ENCODE results near the gene LAMTOR1. TPM values are rescaled to one million over a fixed set of nuclear protein-coding genes. Genes with fewer than 3 reads are reported as not detected.

Gene LAMTOR1
- total and polyA plus RNA-seq, 2 of the 8 experiments (the other 6 are each of a cell fraction or from before 2014, with no cell fraction given): 82.1 to 160 TPM

- TF ChIP-seq E2F6 (IDR thresholded peaks at IDR 0.05) (peak; percentile 86), SIN3A (conservative IDR thresholded peaks at IDR 0.05 in 1 of 2, IDR thresholded peaks at IDR 0.05 in 1 of 2; ENCODE audit: low read depth in 1 of 2, low read length in 2 of 2) (peak in 1 of 2 experiments; percentile 70; a peak in 2 of 4 replicates), FOSL1 (IDR thresholded peaks at IDR 0.05; ENCODE audit: insufficient read depth, low read depth, low read length) (no peak), TBP (IDR thresholded peaks at IDR 0.05; ENCODE audit: low read depth, low read length) (peak; percentile 66), CTCF (IDR thresholded peaks at IDR 0.05; ENCODE audit: control extremely low read depth in 1 of 3, insufficient read depth in 1 of 3, low read depth in 1 of 3, low read length in 3 of 3) (peak; percentile 16 to 60 (median 36); a peak in 3 of 4 replicates), POLR2AphosphoS5 (IDR thresholded peaks at IDR 0.05; ENCODE audit: low read depth, low read length) (peak; percentile 63), GABPA (IDR thresholded peaks at IDR 0.05; ENCODE audit: borderline replicate concordance, insufficient read depth, low read length) (no peak), CTBP2 (IDR thresholded peaks at IDR 0.05; ENCODE audit: borderline replicate concordance, insufficient read depth, insufficient read length, low read length) (no peak), GTF2F1 (IDR thresholded peaks at IDR 0.05; ENCODE audit: borderline replicate concordance, low read depth, low read length) (peak; percentile 14; the same call in 1 of the 2 replicates), HDAC2 (IDR thresholded peaks at IDR 0.05; ENCODE audit: borderline replicate concordance in 1 of 2, low read depth in 2 of 2, low read length in 2 of 2) (peak in 1 of 2 experiments; percentile 46; a peak in 1 of 4 replicates), MAX (IDR thresholded peaks at IDR 0.05) (peak; percentile 88), EZH2 (IDR thresholded peaks at IDR 0.05; ENCODE audit: low read depth, low read length, severe bottlenecking) (no peak), KDM4A (IDR thresholded peaks at IDR 0.05; ENCODE audit: low read depth, low read length, severe bottlenecking) (peak; percentile 28), NANOG (IDR thresholded peaks at IDR 0.05; ENCODE audit: insufficient read depth, low read depth, low read length, poor library complexity, severe bottlenecking) (peak; percentile 22), SP2 (IDR thresholded peaks at IDR 0.05; ENCODE audit: low read length) (no peak), RXRA (IDR thresholded peaks at IDR 0.05; ENCODE audit: insufficient read depth, low read depth, low read length) (no peak), JUND (IDR thresholded peaks at IDR 0.05; ENCODE audit: low read length) (no peak; the same call in 1 of the 2 replicates), TCF12 (IDR thresholded peaks at IDR 0.05; ENCODE audit: low read depth, low read length) (no peak)
Observed at GRCh38 chr11:72102946-72103753, at the start of gene LAMTOR1 (continued).
